ENCODE data around the gene NELFE. TPM values are rescaled to one million over a fixed set of nuclear protein-coding genes. Genes with fewer than 3 reads are reported as not detected.

NELFE gene
- total RNA-seq, 1 experiment from 2014 or later: 68.3 TPM

DNA sequence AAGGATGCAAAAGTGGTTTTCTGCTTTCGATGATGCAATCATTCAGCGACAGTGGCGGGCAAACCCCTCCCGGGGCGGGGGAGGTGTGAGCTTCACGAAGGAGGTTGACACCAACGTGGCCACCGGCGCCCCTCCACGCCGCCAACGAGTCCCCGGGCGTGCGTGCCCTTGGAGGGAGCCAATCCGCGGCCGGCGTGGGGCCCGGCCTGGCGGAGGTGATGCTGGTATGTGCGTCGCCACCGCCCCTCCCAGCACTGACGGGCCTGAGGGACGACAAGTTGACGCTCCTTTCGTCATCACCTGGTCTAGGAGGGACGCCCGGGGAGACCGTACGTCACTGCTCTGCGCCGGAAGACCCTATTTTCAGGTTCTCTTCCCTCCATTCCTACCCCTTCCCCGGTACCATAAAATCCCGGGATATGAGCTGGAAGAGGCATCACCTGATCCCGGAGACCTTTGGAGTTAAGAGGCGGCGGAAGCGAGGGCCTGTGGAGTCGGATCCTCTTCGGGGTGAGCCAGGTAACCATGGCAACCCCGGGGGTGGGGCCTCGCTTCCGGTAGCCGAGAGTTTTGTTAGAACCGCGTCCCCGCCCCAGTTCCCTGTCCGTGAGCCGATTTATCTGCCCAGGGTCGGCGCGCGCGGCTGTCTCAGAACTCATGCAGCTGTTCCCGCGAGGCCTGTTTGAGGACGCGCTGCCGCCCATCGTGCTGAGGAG, 13.4 kb upstream of the NELFE start, which contains the start of gene DXO (continued):
- TF ChIP-seq ZFX (IDR thresholded peaks at IDR 0.05) (peak; percentile 38), ATF3 (IDR thresholded peaks at IDR 0.05) (no peak), TCF7L2 (IDR thresholded peaks at IDR 0.05; ENCODE audit: borderline replicate concordance, extremely low read depth, insufficient read depth, insufficient read length) (peak; percentile 54), EGR1 (IDR thresholded peaks at IDR 0.05; ENCODE audit: low read depth) (peak; percentile 90), SIN3A (IDR thresholded peaks at IDR 0.05; ENCODE audit: low read depth) (no peak), ELF1 (IDR thresholded peaks at IDR 0.05; ENCODE audit: borderline replicate concordance, low read depth) (peak; percentile 94; the same call in 1 of the 2 replicates), YY1 (IDR thresholded peaks at IDR 0.05; ENCODE audit: extremely low read depth, insufficient replicate concordance, low read depth, low read length) (peak; percentile 7), POLR2A (IDR thresholded peaks at IDR 0.05; ENCODE audit: borderline replicate concordance, extremely low read depth, insufficient read depth, insufficient read length) (no peak), SP1 (IDR thresholded peaks at IDR 0.05; ENCODE audit: low read depth) (peak; percentile 79; the same call in 1 of the 2 replicates), FOSL1 (IDR thresholded peaks at IDR 0.05; ENCODE audit: low read depth) (no peak), CEBPB (IDR thresholded peaks at IDR 0.05; ENCODE audit: low read depth) (peak; percentile 89; the same call in 1 of the 2 replicates), SRF (IDR thresholded peaks at IDR 0.05; ENCODE audit: low read depth) (peak; percentile 97), POLR2AphosphoS5 (IDR thresholded peaks at IDR 0.05; ENCODE audit: low read depth, low read length) (peak; percentile 29; the same call in 1 of the 2 replicates)
- TF ChIP-seq, protein P1, sequence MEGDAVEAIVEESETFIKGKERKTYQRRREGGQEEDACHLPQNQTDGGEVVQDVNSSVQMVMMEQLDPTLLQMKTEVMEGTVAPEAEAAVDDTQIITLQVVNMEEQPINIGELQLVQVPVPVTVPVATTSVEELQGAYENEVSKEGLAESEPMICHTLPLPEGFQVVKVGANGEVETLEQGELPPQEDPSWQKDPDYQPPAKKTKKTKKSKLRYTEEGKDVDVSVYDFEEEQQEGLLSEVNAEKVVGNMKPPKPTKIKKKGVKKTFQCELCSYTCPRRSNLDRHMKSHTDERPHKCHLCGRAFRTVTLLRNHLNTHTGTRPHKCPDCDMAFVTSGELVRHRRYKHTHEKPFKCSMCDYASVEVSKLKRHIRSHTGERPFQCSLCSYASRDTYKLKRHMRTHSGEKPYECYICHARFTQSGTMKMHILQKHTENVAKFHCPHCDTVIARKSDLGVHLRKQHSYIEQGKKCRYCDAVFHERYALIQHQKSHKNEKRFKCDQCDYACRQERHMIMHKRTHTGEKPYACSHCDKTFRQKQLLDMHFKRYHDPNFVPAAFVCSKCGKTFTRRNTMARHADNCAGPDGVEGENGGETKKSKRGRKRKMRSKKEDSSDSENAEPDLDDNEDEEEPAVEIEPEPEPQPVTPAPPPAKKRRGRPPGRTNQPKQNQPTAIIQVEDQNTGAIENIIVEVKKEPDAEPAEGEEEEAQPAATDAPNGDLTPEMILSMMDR (IDR thresholded peaks at IDR 0.05 in 2 of 3, conservative IDR thresholded peaks at IDR 0.05 in 1 of 3; ENCODE audit: borderline replicate concordance in 1 of 3, insufficient read depth in 1 of 3, low read depth in 2 of 3, low read length in 2 of 3): no peak
